NCI-H2196 (cell line): Measurements from ENCODE around the gene SH3GL1.
A peak's percentile ranks its signal among the peaks of the same experiment; 100 is the strongest.

ENCODE experiments used
- DNase-seq: peaks from one replicate; lab custom pipeline; 2025; ENCODE audit not compliant: unreplicated experiment; lab: John Stamatoyannopoulos, UW

SH3GL1 gene

DNA sequence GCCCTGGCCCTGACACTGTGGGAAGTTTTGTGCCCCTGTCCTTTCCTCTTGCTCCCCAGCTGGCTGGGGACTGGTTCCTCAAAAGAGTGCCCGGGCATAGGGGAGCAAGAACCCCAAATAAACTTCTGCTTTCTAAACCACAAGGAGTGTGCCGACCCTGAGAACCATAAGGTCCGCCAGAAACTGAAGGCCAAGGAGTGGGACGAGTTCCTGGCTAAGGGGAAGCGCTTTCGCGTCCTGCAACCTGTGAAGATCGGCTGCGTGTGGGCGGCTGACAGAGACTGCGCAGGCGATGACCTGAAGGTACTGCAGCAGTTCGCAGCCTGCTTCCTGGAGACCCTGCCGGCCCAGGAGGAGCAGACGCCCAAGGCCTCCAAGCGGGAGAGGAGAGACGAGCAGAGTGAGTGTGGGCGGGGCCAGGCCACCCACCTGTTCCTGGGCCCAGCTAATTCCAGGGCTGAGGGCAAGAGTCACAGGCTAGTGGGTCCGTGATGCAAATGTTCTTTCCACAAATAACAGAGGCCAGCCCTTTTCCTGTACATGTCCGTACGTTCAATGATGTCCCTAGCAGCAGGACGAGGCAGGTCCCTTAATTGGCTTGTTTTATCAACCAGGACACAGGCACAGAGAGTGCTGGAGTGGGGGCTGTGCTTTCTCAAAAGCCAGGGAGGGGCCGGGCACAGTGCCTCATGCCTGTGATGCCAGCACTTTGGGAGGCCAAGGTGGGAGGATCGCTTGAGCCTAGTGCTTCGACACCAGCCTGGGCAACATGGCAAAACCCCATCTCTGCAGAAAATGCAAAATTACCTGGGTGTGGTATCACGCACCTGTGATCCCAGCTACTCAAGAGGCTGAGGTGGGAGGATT is 31.7 kb upstream of the SH3GL1 start:
- DNase-seq = no peak

DNA sequence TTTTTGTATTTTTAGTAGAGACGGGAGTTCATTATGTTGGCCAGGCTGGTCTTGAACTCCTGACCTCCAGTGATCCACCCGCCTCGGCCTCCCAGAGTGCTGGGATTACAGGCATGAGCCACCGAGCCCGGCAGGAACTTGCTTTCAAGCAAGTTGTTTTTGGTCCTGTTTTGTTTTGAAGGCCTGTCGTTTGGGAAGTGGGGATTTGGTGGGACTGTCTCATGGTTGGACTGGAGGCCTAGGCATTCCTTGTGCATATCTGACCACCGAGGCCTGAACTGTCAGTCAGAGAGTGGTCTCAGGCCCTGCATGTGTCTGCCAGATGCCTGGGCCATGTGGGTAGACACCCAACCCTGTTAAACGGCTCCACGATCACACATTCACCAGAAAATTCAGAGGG is 30.9 kb upstream of the SH3GL1 start:
- no peak for DNase-seq

DNA sequence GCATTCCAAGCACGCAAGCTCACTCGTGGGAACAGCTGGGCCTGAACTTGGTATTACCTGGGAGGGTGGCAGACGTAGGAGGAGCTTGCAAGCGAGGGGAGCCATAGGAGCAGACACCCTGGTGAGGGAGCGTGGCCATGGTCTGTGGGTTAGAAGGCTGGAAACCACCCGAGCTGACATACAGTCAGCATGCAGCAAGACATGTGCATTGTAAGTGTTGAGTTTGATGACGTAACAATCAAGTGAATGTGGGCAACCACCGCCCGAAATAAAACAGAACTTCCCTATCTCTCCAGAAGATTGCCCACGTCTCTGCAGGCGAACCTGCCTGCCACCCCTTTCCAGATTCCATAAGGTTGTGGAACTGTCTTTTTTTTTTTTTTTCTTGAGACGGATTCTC is 30.4 kb upstream of the SH3GL1 start:
- DNase-seq = no peak

DNA sequence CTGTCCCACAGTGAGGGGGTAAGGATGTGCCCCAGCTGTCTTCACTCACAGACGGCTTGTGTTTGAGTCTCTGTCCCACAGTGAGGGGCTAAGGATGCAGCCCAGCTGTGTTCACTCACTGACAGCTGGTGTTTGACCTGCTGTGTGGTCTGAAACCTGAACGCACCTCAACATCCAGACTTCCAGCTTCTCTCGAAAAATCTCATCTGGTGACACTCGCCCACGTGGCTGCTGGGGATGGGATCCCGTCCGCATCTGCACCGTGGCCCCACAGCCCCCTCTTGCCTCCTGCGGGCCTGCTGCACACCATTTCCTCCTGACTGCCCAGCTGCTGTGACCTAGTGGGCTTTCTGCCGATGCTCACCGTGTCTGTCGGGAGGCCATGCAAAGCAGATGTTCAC is 29.4 kb upstream of the SH3GL1 start:
- no peak for DNase-seq

DNA sequence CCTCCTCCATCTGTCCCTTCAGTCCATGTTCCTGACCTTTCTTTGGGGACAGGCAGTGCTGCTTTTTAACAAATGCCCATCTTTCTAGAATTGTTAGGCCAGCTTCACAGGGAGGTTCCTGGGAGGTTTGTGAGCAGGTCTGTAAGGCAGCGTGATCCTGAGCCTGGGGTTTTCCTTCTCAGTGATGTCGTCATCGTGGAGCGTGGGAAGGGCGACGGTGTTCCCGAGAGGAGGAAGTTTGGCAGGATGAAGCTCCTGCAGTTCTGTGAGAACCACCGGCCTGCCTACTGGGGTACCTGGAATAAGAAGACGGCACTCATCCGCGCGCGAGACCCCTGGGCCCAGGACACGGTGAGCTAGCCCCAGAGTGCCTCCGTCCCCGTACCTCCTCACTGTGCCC is 28.9 kb upstream of the SH3GL1 start:
- DNase-seq = no peak

DNA sequence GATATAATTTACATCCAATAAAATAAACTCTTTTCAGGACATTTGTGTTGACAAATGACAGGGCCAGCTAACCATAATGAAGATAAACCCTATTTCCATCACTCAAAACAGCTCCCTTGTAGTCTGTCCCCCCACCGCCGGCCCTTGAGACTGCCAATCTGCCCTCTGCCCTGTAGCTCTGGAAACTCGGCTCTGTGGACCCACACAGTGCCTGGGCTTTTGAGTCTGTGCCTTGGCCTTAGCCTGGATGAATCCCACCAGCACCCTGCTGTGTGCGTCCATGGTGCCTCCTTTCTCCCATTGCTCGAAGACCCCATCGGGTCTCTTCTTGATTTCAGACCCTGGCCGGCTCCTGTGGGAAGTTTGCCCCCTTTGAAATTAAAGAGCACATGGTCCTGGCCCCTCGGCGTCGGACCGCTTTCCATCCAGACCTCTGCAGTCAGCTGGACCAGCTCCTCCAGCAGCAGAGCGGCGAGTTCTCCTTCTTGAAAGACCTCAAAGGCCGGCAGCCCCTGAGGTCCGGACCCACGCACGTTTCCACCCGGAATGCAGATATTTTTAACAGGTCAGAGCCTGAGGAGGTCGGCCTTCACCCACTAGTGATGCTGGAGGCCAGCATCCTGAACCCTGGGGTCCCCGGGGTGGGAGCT is 28.1 kb upstream of the SH3GL1 start:
- no peak for DNase-seq

DNA sequence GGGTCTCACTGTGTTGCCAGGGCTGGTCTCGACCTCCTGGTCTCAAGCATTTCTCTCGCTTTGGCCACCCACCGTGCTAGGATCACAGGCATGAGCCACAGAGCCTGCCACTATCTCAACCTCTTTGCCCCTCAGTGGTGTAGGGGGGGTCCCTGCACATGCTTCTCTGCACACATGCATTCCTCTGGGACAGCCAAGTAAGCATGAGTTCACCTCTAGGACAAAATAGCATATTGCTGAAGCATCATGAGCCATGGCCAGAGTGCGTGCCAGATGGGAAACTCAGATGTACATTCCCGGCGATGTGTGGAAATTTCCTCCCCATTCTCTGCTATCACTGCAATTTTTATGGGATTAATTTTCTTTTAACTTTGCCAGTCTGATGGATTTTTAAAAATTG is 25.2 kb upstream of the SH3GL1 start:
- no peak for DNase-seq

DNA sequence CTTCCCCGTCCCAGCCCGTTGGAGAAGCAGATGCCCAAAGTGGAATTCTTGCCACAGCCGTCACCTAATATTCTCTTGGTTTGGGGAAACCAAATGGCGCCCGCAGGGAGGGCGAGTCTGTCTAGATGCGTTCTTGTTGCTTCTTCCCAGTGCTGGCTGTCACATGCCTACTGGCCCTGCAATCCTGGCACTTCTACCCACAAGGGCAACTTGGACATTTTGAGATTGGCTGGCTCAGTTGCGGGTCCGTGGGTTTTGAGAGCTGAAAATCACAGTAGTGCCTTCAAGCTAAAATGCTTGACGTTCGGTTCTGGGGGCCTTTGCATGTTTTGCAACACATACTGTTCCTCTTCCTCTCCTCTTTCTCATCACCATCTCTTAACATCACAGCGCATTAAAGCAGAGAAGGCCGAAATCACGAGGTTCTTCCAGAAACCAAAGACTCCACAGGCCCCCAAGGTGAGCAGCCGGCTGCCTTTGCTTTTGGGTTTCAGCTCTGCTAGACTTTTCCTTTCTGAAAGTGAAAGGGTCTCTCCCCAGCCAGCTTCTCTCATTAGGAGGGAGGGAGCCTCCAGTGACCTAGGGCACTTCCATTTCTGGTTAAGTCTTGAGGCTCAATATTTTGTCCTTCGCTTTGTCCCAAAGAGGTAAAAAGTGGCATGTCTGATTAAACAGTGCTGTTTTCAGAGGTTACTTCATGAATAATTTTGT is 23.2 kb upstream of the SH3GL1 start:
- no peak for DNase-seq

DNA sequence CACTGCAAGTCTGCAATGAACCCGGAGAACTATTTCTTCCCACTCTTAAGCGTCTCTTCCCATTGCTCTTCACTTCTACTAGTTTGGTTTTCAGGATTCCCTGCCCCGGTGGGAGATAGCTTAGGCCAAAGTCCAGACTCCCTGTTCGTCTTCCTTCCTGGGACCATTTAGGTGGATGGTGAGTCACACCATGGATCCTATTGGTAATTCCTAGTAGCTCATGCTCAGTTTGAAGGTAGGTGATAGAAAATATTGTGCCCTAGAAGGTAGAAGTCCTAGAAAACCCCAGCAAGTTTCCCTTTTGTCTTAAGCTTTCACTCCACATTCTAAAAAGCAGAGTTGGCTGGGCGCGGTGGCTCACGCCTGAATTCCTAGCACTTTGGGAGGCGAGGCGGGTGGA is 15.9 kb upstream of the SH3GL1 start:
- DNase-seq = no peak

DNA sequence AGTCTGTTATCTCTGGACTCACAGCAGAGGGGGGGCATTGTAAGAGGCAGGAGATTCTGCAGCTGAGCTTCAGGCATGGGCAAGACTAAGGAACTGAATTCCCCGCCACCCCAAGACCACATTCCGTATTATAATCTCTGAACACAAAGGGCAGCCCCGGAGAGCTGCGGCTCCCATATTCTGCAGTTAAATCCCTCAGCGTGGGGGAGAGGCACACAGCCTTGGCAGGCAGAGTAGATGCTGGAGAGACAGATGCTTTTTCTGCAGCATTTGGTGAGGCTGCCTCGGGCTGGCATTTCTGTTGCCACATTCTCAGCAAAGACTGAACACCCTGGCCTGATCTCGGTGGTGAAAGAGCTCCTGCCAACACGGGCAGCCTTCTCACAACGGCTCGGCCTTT is 15.0 kb upstream of the SH3GL1 start:
- DNase-seq = no peak

DNA sequence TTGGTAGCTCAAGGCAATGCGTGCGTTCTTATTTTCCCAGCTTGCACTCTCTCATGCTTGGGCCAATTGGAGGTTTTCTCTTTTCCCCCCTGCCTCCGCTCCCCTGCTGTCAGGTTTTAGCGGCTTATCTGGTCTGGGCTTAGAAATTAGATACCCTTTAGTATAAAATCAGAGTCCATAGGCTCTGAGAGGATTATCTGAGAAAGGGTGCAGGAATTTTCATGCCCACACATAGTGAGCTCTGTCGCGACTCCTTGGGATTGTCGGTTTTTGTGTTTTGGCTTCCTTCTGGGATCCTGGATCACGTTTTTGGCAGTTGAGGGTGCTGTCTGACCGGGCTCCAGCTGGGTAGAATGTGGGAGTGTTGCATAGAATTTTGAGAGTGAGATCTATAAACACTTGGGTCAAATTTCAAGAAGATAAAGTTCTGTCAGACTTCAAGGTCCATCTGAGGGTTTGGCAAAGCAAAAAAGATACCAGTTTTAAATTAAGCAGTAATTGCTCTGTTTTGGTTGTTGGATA is 14.5 kb upstream of the SH3GL1 start:
- no peak for DNase-seq

DNA sequence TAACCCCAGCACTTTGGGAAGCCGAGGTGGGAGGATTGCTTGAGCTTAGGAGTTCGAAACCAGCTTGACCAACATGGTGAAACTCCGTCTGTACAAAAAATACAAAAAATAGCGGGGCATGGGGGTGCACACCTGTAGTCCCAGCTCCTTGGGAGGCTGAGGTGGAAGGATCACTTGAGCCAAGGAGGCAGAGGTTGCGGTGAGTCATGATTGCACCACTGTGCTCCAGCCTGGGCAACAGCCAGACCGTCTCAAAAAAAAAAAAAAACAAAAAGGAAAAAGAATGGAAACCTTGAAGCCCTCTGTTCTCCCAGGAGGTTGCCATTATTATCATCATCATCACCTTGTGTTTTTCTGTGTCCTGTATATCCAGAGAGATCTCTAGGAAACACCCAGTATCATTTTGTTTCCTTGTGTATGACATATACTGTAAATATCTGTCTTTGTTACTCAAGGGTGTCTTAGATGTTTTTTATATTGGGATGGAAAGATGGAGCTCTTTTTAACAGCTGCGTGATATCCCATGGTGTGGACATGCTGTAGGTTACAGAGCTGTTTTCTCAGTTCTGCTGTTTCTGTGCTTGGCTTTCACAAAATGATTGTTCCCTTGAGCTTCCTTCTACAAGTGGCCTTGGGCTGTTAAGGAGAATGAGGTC is 13.9 kb upstream of the SH3GL1 start:
- DNase-seq = no peak

DNA sequence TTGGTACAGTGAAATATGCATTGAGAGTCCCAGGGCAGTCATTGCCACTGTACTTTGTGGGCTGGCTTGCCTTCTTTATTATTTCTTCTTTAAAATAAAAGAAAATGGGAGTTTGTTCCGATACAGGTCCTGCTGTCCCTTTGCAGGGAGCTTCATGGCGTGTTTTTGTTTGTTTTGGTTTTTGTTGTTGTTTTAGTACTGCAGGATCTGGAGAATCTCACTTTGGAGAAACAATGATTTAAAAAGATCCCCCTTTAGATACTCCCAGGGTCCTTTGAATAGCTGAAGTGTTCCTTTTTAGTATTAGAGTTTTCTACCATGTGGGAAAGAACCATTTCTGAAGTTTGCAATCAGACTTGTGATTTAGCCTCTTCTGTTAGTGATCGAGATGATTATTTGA is 13.2 kb upstream of the SH3GL1 start:
- DNase-seq = no peak

DNA sequence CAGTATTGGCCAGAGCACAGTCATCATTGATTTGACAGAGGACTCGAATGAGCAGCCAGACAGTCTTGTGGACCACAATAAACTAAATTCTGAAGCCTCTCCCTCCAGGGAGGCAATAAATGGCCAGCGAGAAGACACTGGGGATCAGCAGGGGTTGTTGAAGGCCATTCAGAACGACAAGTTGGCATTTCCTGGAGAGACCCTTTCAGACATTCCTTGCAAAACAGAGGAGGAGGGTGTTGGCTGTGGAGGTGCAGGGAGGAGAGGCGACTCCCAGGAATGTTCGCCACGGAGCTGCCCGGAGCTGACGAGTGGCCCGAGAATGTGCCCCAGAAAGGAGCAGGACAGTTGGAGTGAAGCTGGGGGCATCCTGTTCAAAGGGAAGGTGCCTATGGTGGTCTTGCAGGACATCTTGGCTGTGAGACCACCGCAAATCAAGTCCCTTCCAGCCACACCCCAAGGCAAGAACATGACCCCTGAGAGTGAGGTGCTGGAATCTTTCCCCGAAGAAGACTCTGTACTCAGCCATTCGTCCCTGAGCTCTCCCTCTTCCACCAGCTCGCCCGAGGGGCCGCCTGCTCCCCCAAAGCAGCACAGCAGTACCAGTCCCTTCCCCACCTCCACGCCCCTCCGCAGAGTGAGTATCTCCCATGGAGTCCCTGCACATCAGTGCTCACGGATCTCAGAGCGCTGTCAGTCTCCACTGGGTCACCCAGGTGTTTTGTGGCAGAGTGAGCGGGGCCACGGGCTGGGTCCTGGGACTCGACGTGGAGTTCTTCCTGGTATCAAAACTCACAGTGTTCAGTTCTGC is 9.0 kb upstream of the SH3GL1 start:
- no peak for DNase-seq

DNA sequence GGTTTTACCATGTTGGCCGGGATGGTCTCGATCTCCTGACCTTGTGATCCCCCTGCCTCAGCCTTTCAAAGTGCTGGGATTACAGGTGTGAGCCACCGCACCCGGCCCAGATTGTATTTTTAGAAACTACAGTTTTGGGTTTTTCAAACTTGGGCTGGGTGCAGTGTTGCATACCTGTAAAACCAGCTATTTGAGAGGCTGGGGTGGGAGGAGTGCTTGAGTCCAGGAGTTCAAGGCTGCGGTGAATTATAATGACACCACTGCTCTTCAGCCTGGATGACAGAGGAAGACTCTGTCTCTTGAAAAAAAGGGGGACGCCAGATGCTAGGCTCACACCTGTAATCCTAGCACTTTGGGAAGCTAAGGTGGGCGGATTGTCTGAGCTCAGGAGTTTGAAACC is 6.3 kb upstream of the SH3GL1 start:
- DNase-seq = no peak

DNA sequence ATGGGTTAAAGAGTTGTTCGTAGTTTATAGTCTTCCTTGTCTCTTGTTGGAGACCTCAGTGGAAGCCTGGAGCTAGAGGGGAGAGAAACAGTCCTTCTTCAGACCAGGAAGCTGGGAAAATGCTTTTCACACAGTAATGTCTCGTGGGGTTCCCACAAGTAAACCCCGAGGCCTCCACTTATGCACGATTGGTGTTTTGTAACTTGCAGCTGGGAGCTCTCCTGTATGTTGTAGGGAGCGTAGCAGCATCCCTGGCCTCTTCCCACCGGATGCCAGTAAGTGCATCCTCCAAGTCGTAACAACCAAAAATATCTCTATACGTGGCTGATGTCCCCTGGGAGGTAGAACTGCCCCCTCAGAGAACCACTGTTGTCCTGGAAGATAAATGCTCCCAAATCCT is 5.6 kb upstream of the SH3GL1 start:
- DNase-seq = no peak

DNA sequence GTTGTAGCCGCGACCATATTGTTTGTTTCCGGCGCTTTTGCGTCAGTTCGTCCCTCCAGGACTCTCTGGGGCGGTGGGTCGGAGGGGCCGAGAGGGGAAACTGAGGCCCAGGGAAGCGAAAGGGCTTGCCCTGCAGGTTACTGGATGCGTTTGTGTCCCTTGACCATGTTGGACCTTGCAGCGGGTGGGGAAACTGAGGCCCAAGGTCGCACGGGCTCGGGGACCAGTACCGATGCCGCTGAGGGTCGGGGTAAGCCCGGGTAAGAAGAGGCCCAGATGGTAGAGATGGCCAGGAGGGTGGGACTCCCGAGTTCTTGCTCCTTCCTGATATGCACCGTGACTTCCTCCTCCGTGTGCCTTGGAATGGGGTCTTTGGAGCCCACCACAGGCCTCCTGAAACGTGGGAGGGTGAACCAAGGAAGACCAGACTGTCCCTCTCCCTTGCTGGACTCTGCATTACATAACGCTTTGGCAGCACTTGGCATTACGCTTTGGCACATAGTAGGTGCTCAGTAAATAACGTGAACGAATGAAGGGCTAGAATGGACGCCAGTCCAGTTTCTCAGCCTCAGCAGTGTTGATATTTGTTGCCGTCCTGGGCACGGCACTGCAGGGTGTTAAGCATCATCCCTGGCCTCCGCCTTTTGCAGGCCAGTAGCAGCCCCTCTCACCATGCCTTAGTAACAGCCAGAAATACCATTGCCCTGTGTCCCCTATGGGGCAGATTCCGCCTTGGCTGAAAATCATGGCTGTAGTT is 2.8 kb upstream of the SH3GL1 start:
- DNase-seq = no peak

DNA sequence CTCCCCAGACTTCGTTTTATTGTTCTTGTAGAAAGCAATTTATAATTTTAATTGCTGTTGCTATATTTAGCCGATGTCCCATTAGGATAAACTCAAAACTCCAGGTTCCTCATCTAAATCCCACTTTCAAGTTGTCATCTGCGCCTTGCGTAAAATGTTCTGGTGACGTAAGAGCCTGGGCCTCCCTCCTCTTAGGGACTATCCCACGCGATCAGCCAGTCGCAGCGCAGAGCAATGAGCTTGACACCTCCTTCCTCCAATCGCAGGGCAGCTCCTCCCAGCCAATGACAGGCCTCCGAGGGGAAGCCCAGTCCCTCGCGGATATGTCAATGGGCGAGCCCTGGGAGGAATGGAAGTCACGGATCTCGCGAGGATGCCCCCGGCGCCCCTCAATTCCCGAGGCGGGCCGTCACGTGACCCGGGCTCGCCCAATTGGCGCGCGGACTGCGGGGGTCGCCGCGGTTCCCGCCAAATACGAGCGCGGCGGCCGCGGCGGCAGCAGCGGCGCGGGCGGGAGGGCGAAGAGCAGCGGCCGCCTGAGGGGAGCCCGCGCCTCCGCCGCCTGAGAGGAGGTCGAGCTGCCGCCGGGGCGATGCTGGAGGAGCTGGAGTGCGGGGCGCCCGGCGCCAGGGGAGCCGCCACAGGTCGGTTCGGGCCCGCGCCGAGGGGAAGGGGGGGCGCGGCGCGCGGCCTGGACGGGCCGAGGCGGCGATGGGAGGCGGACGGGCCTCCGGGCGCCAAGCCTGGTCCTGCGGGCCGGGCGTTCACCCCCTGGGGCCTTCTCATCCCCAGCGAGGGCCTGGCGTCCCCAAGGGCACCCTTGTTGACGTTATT is 2.0 kb upstream of the SH3GL1 start, which contains the start of gene CHAF1A:
CHAF1A (plus strand) TSS at position 470 of the 834 bp plus-strand sequence; CDS start at position 593, 123 bp downstream.
- DNase-seq = peak; percentile 99

DNA sequence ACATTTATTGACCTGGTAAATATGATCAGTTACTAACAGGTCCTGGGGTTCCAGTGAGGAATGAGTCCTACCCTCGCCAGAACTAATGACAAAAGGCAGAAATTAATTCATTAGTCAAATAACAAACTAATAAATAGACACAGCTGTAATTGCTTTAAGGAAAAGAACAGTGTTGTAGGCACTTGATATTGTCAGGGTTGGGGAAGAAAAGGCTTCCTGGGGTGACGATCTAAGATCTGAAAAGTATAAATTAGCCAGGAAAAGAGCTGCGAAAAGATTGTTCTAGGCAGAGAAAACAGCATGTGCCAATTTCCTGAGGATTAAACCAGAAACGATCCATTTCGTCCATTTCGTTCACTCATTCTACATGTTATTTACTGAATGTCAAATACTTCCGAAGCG is 1.4 kb upstream of the SH3GL1 start:
- DNase-seq = no peak
